ENCODE measurements around the gene AATF. TPM values are rescaled to one million over a fixed set of nuclear protein-coding genes. Genes with fewer than 3 reads are reported as not detected.

AATF gene
- polyA plus RNA-seq, 1 donor from 2014 or later: 12.7 TPM

DNA sequence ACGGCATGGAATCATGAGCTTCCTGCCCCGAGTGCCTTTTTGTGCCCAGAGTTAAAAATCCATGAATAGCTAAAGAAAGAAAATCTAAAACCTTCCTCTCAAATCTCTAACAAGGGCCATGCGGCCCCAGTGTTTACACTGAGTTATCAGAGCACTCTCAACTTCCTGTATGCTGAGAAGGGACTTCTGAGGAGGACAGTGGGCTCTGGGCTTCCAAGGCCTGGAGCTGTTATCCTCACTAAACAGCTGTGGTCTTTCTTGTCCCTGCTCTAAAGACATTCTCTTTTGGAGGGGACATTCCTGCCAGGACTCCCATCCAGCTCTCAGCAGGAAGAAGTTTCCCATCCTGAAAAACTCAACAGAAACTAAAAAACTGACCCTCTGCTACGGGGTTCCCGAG is 135.6 kb downstream of the AATF start:
- H3K9me2 ChIP-seq (ENCODE audit: insufficient read depth, low read length): no peaks in the 10 kb centered on the region
- no peaks in the 10 kb centered on the region for H3K9me3 ChIP-seq (ENCODE audit: low read length)
- H3K4me3 ChIP-seq (ENCODE audit: low read length): no peak overlapping the region
- H4K20me1 ChIP-seq (ENCODE audit: insufficient read depth): no peaks in the 10 kb centered on the region
- no peaks in the 10 kb centered on the region for H3K27me3 ChIP-seq (ENCODE audit: insufficient read depth, low read depth, low read length)
- H3K79me2 ChIP-seq (replicated peaks; ENCODE audit: insufficient read depth, low read length): no peaks in the 10 kb centered on the region
- H3F3A ChIP-seq (ENCODE audit: insufficient read depth, low read length, poor library complexity, severe bottlenecking): no peaks in the 10 kb centered on the region
- peaks cover 16% of the 10 kb centered on the region for H3K36me3 ChIP-seq (ENCODE audit: insufficient read depth, low read length)
- H3K4me2 ChIP-seq (ENCODE audit: low read length): no peak overlapping the region
- no peak overlapping the region for H3K27ac ChIP-seq (ENCODE audit: low read length)
- no peak overlapping the region for H2AFZ ChIP-seq (ENCODE audit: low read depth, low read length)
- H3K9ac ChIP-seq (ENCODE audit: low read length): no peak overlapping the region
- no peak for TF ChIP-seq EZH2 (IDR thresholded peaks at IDR 0.05; ENCODE audit: borderline replicate concordance, insufficient read depth, low read length, poor library complexity, severe bottlenecking)
- no peak for TF ChIP-seq POLR2AphosphoS5 (IDR thresholded peaks at IDR 0.05)
- TF ChIP-seq EP300 (conservative IDR thresholded peaks at IDR 0.05; ENCODE audit: poor library complexity, severe bottlenecking): no peak
- TF ChIP-seq MXI1 (conservative IDR thresholded peaks at IDR 0.05; ENCODE audit: poor library complexity, severe bottlenecking): no peak
- TF ChIP-seq, protein P1, sequence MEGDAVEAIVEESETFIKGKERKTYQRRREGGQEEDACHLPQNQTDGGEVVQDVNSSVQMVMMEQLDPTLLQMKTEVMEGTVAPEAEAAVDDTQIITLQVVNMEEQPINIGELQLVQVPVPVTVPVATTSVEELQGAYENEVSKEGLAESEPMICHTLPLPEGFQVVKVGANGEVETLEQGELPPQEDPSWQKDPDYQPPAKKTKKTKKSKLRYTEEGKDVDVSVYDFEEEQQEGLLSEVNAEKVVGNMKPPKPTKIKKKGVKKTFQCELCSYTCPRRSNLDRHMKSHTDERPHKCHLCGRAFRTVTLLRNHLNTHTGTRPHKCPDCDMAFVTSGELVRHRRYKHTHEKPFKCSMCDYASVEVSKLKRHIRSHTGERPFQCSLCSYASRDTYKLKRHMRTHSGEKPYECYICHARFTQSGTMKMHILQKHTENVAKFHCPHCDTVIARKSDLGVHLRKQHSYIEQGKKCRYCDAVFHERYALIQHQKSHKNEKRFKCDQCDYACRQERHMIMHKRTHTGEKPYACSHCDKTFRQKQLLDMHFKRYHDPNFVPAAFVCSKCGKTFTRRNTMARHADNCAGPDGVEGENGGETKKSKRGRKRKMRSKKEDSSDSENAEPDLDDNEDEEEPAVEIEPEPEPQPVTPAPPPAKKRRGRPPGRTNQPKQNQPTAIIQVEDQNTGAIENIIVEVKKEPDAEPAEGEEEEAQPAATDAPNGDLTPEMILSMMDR (IDR thresholded peaks at IDR 0.05; ENCODE audit: poor library complexity, severe bottlenecking): no peak
- no peak for TF ChIP-seq TAF1 (IDR thresholded peaks at IDR 0.05; ENCODE audit: low read depth)
- no peak for TF ChIP-seq RAD21 (conservative IDR thresholded peaks at IDR 0.05)

DNA sequence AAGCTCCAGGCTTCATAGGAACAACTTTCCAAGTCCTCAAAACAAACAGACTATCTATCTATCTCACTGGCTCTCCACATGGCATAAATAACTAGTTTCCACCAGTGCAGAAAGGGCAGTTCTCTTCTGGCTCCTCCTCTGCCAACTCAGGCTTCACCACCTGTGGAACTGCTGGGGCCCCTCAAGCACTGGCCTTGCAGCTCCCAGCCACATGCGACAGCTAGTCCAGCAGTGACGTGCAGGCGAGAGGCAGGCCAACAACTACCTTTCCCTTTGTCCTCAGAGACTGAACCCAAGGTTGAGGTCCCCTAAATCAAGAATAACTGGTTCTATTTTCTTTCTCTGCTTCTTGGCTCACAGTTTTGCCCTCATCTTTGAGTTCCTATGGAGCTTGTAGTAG is 137.6 kb downstream of the AATF start:
- Histone ChIP-seq H3K27ac (ENCODE audit: low read length) (no peak overlapping the region), H3K9me3 (ENCODE audit: low read length) (no peaks in the 10 kb centered on the region), H4K20me1 (ENCODE audit: insufficient read depth) (no peaks in the 10 kb centered on the region), H3K27me3 (ENCODE audit: insufficient read depth, low read depth, low read length) (no peaks in the 10 kb centered on the region), H3F3A (ENCODE audit: insufficient read depth, low read length, poor library complexity, severe bottlenecking) (no peaks in the 10 kb centered on the region), H2AFZ (ENCODE audit: low read depth, low read length) (no peak overlapping the region), H3K9me2 (ENCODE audit: insufficient read depth, low read length) (no peaks in the 10 kb centered on the region), H3K9ac (ENCODE audit: low read length) (no peak overlapping the region), H3K4me2 (ENCODE audit: low read length) (no peak overlapping the region), H3K4me3 (ENCODE audit: low read length) (no peak overlapping the region), H3K36me3 (ENCODE audit: insufficient read depth, low read length) (peaks cover 16% of the 10 kb centered on the region), H3K79me2 (replicated peaks; ENCODE audit: insufficient read depth, low read length) (no peaks in the 10 kb centered on the region)
- no peak for TF ChIP-seq MXI1 (conservative IDR thresholded peaks at IDR 0.05; ENCODE audit: poor library complexity, severe bottlenecking)

DNA sequence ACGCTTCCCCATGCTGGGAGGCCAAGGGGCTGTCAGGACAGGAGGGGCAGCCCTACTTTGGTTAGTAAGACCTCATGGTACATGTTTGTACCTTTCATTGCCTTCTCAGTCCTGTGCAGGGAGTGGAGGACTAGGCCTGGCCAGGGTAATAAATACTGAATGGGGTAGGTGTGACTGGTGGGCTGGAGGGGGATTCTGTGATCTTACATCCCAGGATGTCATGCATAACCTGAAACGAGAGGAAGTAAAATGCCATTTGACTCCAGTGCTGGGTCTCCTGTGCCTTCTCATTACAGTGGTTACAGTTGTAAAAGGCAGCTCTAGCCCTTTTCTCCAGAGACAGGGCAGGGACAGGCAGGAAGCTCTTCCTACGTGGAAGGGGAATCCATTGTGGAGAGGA is 138.2 kb downstream of the AATF start:
- Histone ChIP-seq H3K4me2 (ENCODE audit: low read length) (no peak overlapping the region), H3K79me2 (replicated peaks; ENCODE audit: insufficient read depth, low read length) (no peaks in the 10 kb centered on the region), H4K20me1 (ENCODE audit: insufficient read depth) (no peaks in the 10 kb centered on the region), H3K4me3 (ENCODE audit: low read length) (no peak overlapping the region), H3K9me3 (ENCODE audit: low read length) (no peaks in the 10 kb centered on the region), H3K27ac (ENCODE audit: low read length) (no peak overlapping the region), H2AFZ (ENCODE audit: low read depth, low read length) (no peak overlapping the region), H3F3A (ENCODE audit: insufficient read depth, low read length, poor library complexity, severe bottlenecking) (no peaks in the 10 kb centered on the region), H3K9ac (ENCODE audit: low read length) (no peak overlapping the region), H3K27me3 (ENCODE audit: insufficient read depth, low read depth, low read length) (no peaks in the 10 kb centered on the region), H3K9me2 (ENCODE audit: insufficient read depth, low read length) (no peaks in the 10 kb centered on the region), H3K36me3 (ENCODE audit: insufficient read depth, low read length) (peaks cover 16% of the 10 kb centered on the region)
- TF ChIP-seq EP300 (conservative IDR thresholded peaks at IDR 0.05; ENCODE audit: poor library complexity, severe bottlenecking) (no peak), RAD21 (conservative IDR thresholded peaks at IDR 0.05) (no peak), MXI1 (conservative IDR thresholded peaks at IDR 0.05; ENCODE audit: poor library complexity, severe bottlenecking) (no peak), POLR2AphosphoS5 (IDR thresholded peaks at IDR 0.05) (no peak), TAF1 (IDR thresholded peaks at IDR 0.05; ENCODE audit: low read depth) (no peak), SMC3 (conservative IDR thresholded peaks at IDR 0.05; ENCODE audit: poor library complexity) (no peak), EZH2 (IDR thresholded peaks at IDR 0.05; ENCODE audit: borderline replicate concordance, insufficient read depth, low read length, poor library complexity, severe bottlenecking) (no peak)
- TF ChIP-seq, protein P1 (IDR thresholded peaks at IDR 0.05; ENCODE audit: poor library complexity, severe bottlenecking): no peak
- TF ChIP-seq, protein P2, sequence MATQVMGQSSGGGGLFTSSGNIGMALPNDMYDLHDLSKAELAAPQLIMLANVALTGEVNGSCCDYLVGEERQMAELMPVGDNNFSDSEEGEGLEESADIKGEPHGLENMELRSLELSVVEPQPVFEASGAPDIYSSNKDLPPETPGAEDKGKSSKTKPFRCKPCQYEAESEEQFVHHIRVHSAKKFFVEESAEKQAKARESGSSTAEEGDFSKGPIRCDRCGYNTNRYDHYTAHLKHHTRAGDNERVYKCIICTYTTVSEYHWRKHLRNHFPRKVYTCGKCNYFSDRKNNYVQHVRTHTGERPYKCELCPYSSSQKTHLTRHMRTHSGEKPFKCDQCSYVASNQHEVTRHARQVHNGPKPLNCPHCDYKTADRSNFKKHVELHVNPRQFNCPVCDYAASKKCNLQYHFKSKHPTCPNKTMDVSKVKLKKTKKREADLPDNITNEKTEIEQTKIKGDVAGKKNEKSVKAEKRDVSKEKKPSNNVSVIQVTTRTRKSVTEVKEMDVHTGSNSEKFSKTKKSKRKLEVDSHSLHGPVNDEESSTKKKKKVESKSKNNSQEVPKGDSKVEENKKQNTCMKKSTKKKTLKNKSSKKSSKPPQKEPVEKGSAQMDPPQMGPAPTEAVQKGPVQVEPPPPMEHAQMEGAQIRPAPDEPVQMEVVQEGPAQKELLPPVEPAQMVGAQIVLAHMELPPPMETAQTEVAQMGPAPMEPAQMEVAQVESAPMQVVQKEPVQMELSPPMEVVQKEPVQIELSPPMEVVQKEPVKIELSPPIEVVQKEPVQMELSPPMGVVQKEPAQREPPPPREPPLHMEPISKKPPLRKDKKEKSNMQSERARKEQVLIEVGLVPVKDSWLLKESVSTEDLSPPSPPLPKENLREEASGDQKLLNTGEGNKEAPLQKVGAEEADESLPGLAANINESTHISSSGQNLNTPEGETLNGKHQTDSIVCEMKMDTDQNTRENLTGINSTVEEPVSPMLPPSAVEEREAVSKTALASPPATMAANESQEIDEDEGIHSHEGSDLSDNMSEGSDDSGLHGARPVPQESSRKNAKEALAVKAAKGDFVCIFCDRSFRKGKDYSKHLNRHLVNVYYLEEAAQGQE (IDR thresholded peaks at IDR 0.05; ENCODE audit: borderline replicate concordance): no peak
